Neutrophil (primary cell): Measurements from ENCODE around the gene MARCHF9.

ENCODE experiments used
- H3K27ac ChIP-seq: fragments of 200-600 bp; sonication (generic); 2 replicates; pipeline ENCODE4 v1.5.1; 2016; ENCODE audit warnings: mild to moderate bottlenecking, moderate library complexity
- H3K27me3 ChIP-seq: fragments of 200-600 bp; sonication (generic); 2 replicates; pipeline ENCODE4 v1.6.0; 2016; ENCODE audit warnings: mild to moderate bottlenecking
- H3K36me3 ChIP-seq: fragments of 200-600 bp; sonication (generic); 2 replicates; pipeline ENCODE4 v1.5.1; 2017
- H3K4me1 ChIP-seq, 2 experiments: fragments of 200-600 bp in 1 of 2; sonication (generic) in 1 of 2; 1 replicate in 1 of 2; 2 replicates in 1 of 2; pipeline versions ENCODE4 v1.5.1 to v1.6.1; 2013 to 2016; ENCODE audit warnings: low read depth in 1 of 2, low read length in 1 of 2, mild to moderate bottlenecking in 1 of 2, moderate library complexity in 1 of 2; ENCODE audit not compliant: control insufficient read depth in 1 of 2, insufficient read depth in 1 of 2
- H3K4me3 ChIP-seq, 2 experiments: fragments of 200-600 bp in 1 of 2; sonication (generic) in 1 of 2; 1 replicate in 1 of 2; 2 replicates in 1 of 2; pipeline ENCODE4 v1.5.1; 2013 to 2016; ENCODE audit warnings: low read depth in 1 of 2, low read length in 1 of 2, mild to moderate bottlenecking in 1 of 2, moderate library complexity in 1 of 2
- H3K9me3 ChIP-seq: fragments of 200-600 bp; sonication (generic); 2 replicates; pipeline ENCODE4 v1.5.1; 2016
- TF ChIP-seq, protein P1 (sequence below): fragments of 200-600 bp; sonication (generic); IDR thresholded peaks from 2 replicates; pipeline ENCODE4 v1.5.1; 2016; ENCODE audit warnings: antibody characterized with exemption

MARCHF9 gene

DNA sequence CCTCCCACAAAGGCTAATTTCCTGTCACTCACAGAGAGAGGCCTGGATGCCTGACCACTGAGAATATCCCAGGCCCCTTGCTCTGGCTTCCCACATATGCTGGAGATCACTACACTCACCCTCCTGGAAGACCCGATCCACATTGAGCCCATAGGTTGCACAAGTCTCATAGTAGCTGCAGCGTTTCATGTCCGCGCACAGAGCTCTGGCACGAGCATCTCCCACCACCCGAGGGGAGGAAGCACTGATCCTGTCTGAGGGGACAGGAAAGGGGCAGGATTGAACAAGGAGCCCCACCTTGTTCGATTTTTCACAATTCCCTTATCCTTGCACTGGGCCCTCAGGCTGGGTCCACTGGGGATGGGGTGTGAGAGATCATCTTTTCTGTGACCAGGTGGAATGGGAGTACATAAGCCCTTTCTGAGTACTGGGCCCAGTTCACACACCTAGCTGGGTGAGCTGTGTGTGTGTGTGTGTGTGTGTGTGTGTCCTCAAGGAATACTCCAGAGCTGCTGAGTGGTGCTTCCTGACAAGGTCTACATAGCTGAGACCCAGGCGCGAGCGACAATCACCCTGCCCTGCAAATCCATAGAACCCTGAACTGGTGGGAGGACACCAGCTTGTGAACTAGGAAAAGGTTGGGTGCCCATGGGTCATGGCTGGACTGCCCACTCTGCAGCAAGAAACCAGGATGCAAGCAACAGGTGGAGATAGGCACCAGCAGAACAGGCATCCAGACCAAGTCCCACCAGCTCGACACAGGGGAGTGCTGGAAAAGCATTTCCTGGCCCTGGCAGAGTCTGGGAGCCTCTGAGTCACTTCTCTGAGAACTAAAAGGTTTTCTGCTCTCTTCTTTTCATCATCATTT lies 21.9 kb upstream of the MARCHF9 start:
- Histone ChIP-seq H3K9me3 (no peaks in the 10 kb centered on the region), H3K36me3 (peaks cover 99% of the 10 kb centered on the region), H3K27ac (peak overlapping the region; percentile 29), H3K4me1 (no peaks in the 10 kb centered on the region), H3K4me3 (no peak overlapping the region), H3K27me3 (no peaks in the 10 kb centered on the region)
- TF ChIP-seq, protein P1, sequence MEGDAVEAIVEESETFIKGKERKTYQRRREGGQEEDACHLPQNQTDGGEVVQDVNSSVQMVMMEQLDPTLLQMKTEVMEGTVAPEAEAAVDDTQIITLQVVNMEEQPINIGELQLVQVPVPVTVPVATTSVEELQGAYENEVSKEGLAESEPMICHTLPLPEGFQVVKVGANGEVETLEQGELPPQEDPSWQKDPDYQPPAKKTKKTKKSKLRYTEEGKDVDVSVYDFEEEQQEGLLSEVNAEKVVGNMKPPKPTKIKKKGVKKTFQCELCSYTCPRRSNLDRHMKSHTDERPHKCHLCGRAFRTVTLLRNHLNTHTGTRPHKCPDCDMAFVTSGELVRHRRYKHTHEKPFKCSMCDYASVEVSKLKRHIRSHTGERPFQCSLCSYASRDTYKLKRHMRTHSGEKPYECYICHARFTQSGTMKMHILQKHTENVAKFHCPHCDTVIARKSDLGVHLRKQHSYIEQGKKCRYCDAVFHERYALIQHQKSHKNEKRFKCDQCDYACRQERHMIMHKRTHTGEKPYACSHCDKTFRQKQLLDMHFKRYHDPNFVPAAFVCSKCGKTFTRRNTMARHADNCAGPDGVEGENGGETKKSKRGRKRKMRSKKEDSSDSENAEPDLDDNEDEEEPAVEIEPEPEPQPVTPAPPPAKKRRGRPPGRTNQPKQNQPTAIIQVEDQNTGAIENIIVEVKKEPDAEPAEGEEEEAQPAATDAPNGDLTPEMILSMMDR, result no peak

DNA sequence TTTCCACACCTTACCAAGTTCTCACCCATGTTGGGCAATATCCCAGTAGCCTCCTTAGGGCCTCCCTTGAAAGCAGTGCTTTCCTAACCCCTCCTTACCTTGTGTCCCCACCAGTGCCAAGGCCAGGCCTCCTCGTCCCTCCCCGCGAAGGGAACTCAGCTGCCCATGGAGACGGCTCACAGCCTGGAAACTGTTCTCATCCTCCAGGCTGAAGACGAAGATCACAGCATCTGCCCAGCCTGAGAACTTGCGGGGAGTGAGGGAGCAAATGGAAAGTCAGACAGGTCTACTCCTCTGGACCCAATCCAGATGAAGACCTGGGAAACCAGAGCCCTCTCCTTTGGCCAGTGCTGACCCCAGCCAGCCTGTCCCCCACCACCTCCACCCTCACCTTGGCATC lies 21.0 kb upstream of the MARCHF9 start:
- H3K4me3 ChIP-seq, result no peak overlapping the region
- no peaks in the 10 kb centered on the region for H3K27me3 ChIP-seq
- H3K27ac ChIP-seq, result peak overlapping the region; percentile 39
- peaks cover under 1 to 1% of the 10 kb centered on the region in 2 experiments for H3K4me1 ChIP-seq
- TF ChIP-seq, protein P1, result no peak
- H3K36me3 ChIP-seq, result peaks cover 98% of the 10 kb centered on the region
- no peaks in the 10 kb centered on the region for H3K9me3 ChIP-seq

DNA sequence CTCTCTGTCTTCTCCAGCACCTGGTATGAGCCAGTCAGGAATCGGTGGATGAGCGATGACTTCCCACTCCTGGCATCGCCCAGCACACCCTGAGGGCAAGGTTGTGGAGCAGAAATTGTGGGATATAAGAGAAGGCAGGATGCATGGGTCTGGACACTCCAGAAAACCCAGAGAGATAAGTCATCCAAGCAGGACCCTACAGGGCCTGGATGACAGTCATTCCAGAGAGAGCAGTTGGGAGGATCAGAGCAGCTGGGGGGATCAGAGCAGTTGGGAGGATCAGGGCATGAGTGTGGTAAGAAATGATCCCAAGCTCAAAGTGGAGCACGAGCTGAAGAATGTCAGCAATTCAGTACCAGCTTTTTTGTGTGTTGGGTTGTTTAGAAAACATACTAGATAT lies 20.3 kb upstream of the MARCHF9 start:
- H3K27ac ChIP-seq, result peak overlapping the region; percentile 39
- no peaks in the 10 kb centered on the region for H3K9me3 ChIP-seq
- H3K36me3 ChIP-seq, result peaks cover 96% of the 10 kb centered on the region
- H3K27me3 ChIP-seq, result no peaks in the 10 kb centered on the region
- TF ChIP-seq, protein P1, result no peak
- peaks cover 7 to 8% of the 10 kb centered on the region in 2 experiments for H3K4me1 ChIP-seq
- H3K4me3 ChIP-seq, result no peak overlapping the region

DNA sequence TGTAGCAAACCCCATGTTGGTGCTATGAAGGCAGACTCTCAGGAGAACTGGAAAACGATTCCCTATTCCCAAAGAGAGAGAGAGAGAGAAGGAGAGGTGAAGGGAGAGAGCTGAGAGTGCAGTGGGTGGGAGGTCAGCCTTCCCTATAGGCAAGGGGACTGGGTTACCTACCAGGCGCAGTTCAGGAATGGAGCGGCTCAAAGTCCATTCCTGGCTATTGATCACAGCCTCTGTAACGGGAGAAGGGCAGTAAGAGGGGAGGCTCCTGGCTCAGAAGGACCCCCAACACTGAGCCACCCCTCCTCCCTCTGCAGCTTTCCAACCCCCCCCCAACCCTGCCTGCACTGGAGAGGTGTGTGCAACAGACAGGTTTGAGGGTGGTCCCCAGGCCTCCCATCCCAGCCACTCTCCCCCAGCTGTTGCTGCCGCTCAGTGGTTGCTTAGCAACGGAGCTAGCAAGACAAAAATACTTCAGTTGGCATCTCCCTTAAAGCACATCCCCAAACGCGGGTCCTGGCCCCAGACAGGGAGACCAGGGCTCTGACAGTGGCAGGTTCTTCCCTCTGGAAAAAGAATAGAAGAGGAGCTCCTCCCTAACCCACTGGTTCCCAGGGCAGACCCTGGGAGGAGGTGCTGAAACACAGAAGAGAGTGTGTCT lies 19.6 kb upstream of the MARCHF9 start:
- Histone ChIP-seq H3K4me3 (no peak overlapping the region), H3K27me3 (no peaks in the 10 kb centered on the region), H3K4me1 (peaks cover 15% of the 10 kb centered on the region in 2 experiments), H3K36me3 (peaks cover 95% of the 10 kb centered on the region), H3K9me3 (no peaks in the 10 kb centered on the region), H3K27ac (peak overlapping the region; percentile 39)
- TF ChIP-seq, protein P1, result no peak

DNA sequence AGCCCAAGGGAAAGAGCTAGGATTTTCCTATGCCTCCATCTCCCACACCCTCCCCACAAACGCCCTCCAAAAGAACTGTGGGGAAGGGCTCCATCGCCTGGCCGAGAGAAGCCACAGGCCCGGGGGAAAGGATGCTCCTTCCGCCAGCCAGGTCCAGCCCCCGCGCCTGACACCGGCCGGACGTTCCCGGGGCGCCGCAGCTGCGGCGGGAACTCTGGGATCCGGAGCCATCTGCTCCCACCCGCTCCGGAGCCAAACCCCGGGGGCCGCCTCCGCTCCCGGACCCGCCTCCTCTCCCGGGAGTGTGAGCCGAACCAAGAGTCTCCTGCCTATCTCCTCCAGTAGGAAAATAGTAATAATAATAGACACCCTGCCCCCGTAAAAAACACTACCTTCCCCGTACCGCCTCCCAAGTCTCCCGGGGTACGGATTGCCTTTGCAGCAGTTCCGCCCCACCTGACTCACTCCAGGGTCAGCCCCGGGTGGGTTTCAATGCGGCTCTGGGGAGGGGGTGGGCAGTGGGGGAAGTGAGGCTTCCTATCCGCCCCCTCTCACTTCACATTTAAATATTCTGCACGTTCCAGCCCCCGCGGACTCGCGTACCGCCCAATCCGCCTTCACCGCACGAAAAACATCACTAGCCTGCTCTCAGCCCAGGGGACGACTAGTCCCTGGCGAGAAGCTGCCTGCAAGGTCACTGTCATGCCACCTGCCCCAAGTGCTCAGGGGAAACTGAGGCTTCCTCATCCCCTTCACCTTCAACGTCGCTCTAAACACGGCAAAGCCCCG lies 18.8 kb upstream of the MARCHF9 start:
- no peak overlapping the region for H3K4me3 ChIP-seq
- H3K27me3 ChIP-seq, result no peaks in the 10 kb centered on the region
- H3K27ac ChIP-seq, result peak overlapping the region; percentile 9
- H3K4me1 ChIP-seq, result peaks cover 23% of the 10 kb centered on the region in 2 experiments
- TF ChIP-seq, protein P1, result no peak
- no peaks in the 10 kb centered on the region for H3K9me3 ChIP-seq
- H3K36me3 ChIP-seq, result peaks cover 86% of the 10 kb centered on the region
